ENCODE data around the gene IMMT.

Gene IMMT

DNA sequence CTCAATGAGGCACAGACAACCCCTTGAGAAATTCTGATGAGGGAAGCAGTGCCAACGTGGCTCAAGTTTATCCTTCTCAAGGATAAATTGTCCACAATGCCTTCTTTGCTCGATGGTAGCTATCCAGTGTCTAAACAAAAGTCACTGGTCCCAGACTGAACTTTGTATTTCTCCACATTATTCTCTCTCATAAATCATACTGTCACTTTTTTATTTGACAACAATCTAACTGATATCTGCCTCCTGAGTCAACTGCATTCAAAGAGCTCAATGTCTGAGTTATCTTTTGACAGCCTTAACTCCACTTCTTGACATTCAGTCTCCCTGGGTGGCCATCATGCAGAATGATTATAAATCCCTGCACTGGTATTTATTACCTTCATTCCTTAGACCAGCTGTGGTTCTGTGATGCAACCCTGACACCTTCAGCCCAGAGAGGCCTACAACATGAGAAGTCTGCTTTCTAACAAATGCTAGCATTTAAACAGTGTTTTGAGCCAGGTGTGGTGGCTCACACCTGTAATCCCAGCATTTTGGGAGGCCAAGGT is 38.2 kb downstream of the IMMT start:
- H4K8ac ChIP-seq (ENCODE audit: low read length) = no peak overlapping the region
- peaks cover 24% of the 10 kb centered on the region for H3K79me1 ChIP-seq (replicated peaks; ENCODE audit: low read length, poor library complexity, severe bottlenecking)
- no peak overlapping the region for H3K27ac ChIP-seq (ENCODE audit: low read length, poor library complexity, severe bottlenecking)
- no peaks in the 10 kb centered on the region for H3K27me3 ChIP-seq (ENCODE audit: control insufficient read depth in 1 of 2, insufficient read depth in 1 of 2, low read length in 2 of 2)
- WGBS = 94% methylated on average over 2 of the region's 2 CpGs
- no peak overlapping the region for H3K9ac ChIP-seq (ENCODE audit: low read length)
- no peak overlapping the region for H2AK5ac ChIP-seq (ENCODE audit: low read length, severe bottlenecking)
- H2BK120ac ChIP-seq (ENCODE audit: low read depth, low read length) = no peak overlapping the region
- no peak overlapping the region for H3K23ac ChIP-seq (ENCODE audit: low read length in 2 of 2)
- H2BK12ac ChIP-seq (ENCODE audit: low read length in 2 of 2) = no peak overlapping the region
- H3K4me2 ChIP-seq (ENCODE audit: low read length, poor library complexity, severe bottlenecking) = no peak overlapping the region
- no peak overlapping the region for H4K91ac ChIP-seq (ENCODE audit: low read length)
- no peak overlapping the region for H2BK5ac ChIP-seq (ENCODE audit: low read depth, low read length, poor library complexity, severe bottlenecking)
- no peak overlapping the region for H3K14ac ChIP-seq (ENCODE audit: low read length in 2 of 2)
- no peak overlapping the region for H3K18ac ChIP-seq (ENCODE audit: low read depth in 1 of 2, low read length in 2 of 2)
- H2BK15ac ChIP-seq (ENCODE audit: low read depth, poor library complexity, severe bottlenecking) = no peak overlapping the region
- H3K4ac ChIP-seq (ENCODE audit: low read depth in 1 of 2, low read length in 2 of 2) = no peak overlapping the region
- DNase-seq = no peak
- no peak overlapping the region for H3K4me3 ChIP-seq (ENCODE audit: insufficient read depth in 1 of 2, low read depth in 1 of 2, low read length in 2 of 2)
- H2AFZ ChIP-seq (ENCODE audit: low read depth, low read length) = no peak overlapping the region
- no peaks in the 10 kb centered on the region for H3K9me3 ChIP-seq (ENCODE audit: control insufficient read depth, low read length)
- H3K4me1 ChIP-seq (ENCODE audit: control insufficient read depth, insufficient read depth, low read depth, low read length) = no peaks in the 10 kb centered on the region
- peaks cover 32 to 77% of the 10 kb centered on the region in 2 experiments for H3K36me3 ChIP-seq (ENCODE audit: control insufficient read depth in 1 of 2, insufficient read depth in 2 of 2, low read depth in 1 of 2, low read length in 2 of 2)

GRCh38 chr2:86150502-86150901 is 44.8 kb downstream of the IMMT start:
- H3K4me3 ChIP-seq (ENCODE audit: insufficient read depth in 1 of 2, low read depth in 1 of 2, low read length in 2 of 2) = no peak overlapping the region
- no peak overlapping the region for H2BK15ac ChIP-seq (ENCODE audit: low read depth, poor library complexity, severe bottlenecking)
- peaks cover 33 to 79% of the 10 kb centered on the region in 2 experiments for H3K36me3 ChIP-seq (ENCODE audit: control insufficient read depth in 1 of 2, insufficient read depth in 2 of 2, low read depth in 1 of 2, low read length in 2 of 2)

DNA sequence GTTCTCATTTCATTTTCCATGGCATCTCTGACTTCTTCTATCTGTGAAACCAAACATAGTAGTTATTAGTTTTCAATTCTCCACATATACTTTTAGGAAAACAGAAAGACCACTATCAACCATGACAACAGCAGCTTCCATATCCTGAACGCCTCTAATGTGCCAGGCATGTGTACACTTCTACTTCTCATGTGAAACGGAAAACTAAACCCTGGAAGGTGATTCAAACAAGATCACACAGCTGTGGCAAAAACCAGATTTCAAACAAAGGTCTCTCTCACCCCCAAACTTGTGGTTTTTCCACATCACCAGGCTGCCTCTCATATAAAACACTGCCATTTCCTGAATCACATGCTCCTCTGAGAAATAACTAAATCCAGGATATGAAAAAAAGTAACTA is 47.5 kb downstream of the IMMT start:
- H3K4me2 ChIP-seq (ENCODE audit: low read length, poor library complexity, severe bottlenecking) = no peak overlapping the region
- no peak overlapping the region for H3K14ac ChIP-seq (ENCODE audit: low read length in 2 of 2)
- no peak overlapping the region for H2AK5ac ChIP-seq (ENCODE audit: low read length, severe bottlenecking)
- H3K4ac ChIP-seq (ENCODE audit: low read depth in 1 of 2, low read length in 2 of 2) = no peak overlapping the region
- H3K27ac ChIP-seq (ENCODE audit: low read length, poor library complexity, severe bottlenecking) = peak overlapping the region; percentile 19
- no peak overlapping the region for H4K8ac ChIP-seq (ENCODE audit: low read length)
- no peak overlapping the region for H2BK15ac ChIP-seq (ENCODE audit: low read depth, poor library complexity, severe bottlenecking)
- H3K9ac ChIP-seq (ENCODE audit: low read length) = no peak overlapping the region
- H3K36me3 ChIP-seq (ENCODE audit: control insufficient read depth in 1 of 2, insufficient read depth in 2 of 2, low read depth in 1 of 2, low read length in 2 of 2) = peaks cover 43 to 85% of the 10 kb centered on the region in 2 experiments
- no peak overlapping the region for H2AFZ ChIP-seq (ENCODE audit: low read depth, low read length)
- DNase-seq = no peak
- peaks cover 17% of the 10 kb centered on the region for H3K79me1 ChIP-seq (replicated peaks; ENCODE audit: low read length, poor library complexity, severe bottlenecking)
- H2BK5ac ChIP-seq (ENCODE audit: low read depth, low read length, poor library complexity, severe bottlenecking) = no peak overlapping the region
- H2BK12ac ChIP-seq (ENCODE audit: low read length in 2 of 2) = no peak overlapping the region
- no peak overlapping the region for H4K91ac ChIP-seq (ENCODE audit: low read length)
- no peak overlapping the region for H3K18ac ChIP-seq (ENCODE audit: low read depth in 1 of 2, low read length in 2 of 2)
- H3K9me3 ChIP-seq (ENCODE audit: control insufficient read depth, low read length) = no peaks in the 10 kb centered on the region
- no peak overlapping the region for H3K23ac ChIP-seq (ENCODE audit: low read length in 2 of 2)
- 95% methylated on average over 2 of the region's 2 CpGs for WGBS
- H2BK120ac ChIP-seq (ENCODE audit: low read depth, low read length) = no peak overlapping the region
- no peak overlapping the region for H3K4me3 ChIP-seq (ENCODE audit: insufficient read depth in 1 of 2, low read depth in 1 of 2, low read length in 2 of 2)
- H3K4me1 ChIP-seq (ENCODE audit: control insufficient read depth, insufficient read depth, low read depth, low read length) = no peaks in the 10 kb centered on the region
- H3K27me3 ChIP-seq (ENCODE audit: control insufficient read depth in 1 of 2, insufficient read depth in 1 of 2, low read length in 2 of 2) = no peaks in the 10 kb centered on the region

More at GRCh38 chr2:86150502-86150901, 44.8 kb downstream of the IMMT start:
- Histone ChIP-seq H3K79me1 (replicated peaks; ENCODE audit: low read length, poor library complexity, severe bottlenecking) (peaks cover 19% of the 10 kb centered on the region), H3K9me3 (ENCODE audit: control insufficient read depth, low read length) (no peaks in the 10 kb centered on the region), H3K27ac (ENCODE audit: low read length, poor library complexity, severe bottlenecking) (no peak overlapping the region), H2AK5ac (ENCODE audit: low read length, severe bottlenecking) (no peak overlapping the region), H4K8ac (ENCODE audit: low read length) (no peak overlapping the region), H2BK120ac (ENCODE audit: low read depth, low read length) (no peak overlapping the region), H3K4me1 (ENCODE audit: control insufficient read depth, insufficient read depth, low read depth, low read length) (no peaks in the 10 kb centered on the region), H4K91ac (ENCODE audit: low read length) (no peak overlapping the region), H3K4me2 (ENCODE audit: low read length, poor library complexity, severe bottlenecking) (no peak overlapping the region), H3K4ac (ENCODE audit: low read depth in 1 of 2, low read length in 2 of 2) (no peak overlapping the region), H3K18ac (ENCODE audit: low read depth in 1 of 2, low read length in 2 of 2) (no peak overlapping the region), H2BK12ac (ENCODE audit: low read length in 2 of 2) (no peak overlapping the region), H3K14ac (ENCODE audit: low read length in 2 of 2) (no peak overlapping the region), H3K27me3 (ENCODE audit: control insufficient read depth in 1 of 2, insufficient read depth in 1 of 2, low read length in 2 of 2) (no peaks in the 10 kb centered on the region), H2AFZ (ENCODE audit: low read depth, low read length) (no peak overlapping the region), H3K9ac (ENCODE audit: low read length) (no peak overlapping the region), H2BK5ac (ENCODE audit: low read depth, low read length, poor library complexity, severe bottlenecking) (no peak overlapping the region), H3K23ac (ENCODE audit: low read length in 2 of 2) (no peak overlapping the region)
- no peak for DNase-seq
- 100% methylated on average over 2 of the region's 2 CpGs for WGBS

- WGBS = 95% methylated on average over 13 of the region's 14 CpGs
- no peak overlapping the region for H4K91ac ChIP-seq (ENCODE audit: low read length)
- no peak overlapping the region for H2AK5ac ChIP-seq (ENCODE audit: low read length, severe bottlenecking)
- H3K79me1 ChIP-seq (replicated peaks; ENCODE audit: low read length, poor library complexity, severe bottlenecking) = peaks cover 16% of the 10 kb centered on the region
- no peak overlapping the region for H3K18ac ChIP-seq (ENCODE audit: low read depth in 1 of 2, low read length in 2 of 2)
- H3K4ac ChIP-seq (ENCODE audit: low read depth in 1 of 2, low read length in 2 of 2) = no peak overlapping the region
- H2BK12ac ChIP-seq (ENCODE audit: low read length in 2 of 2) = no peak overlapping the region
- no peak overlapping the region for H2BK15ac ChIP-seq (ENCODE audit: low read depth, poor library complexity, severe bottlenecking)
- H3K9me3 ChIP-seq (ENCODE audit: control insufficient read depth, low read length) = no peaks in the 10 kb centered on the region
- H3K36me3 ChIP-seq (ENCODE audit: control insufficient read depth in 1 of 2, insufficient read depth in 2 of 2, low read depth in 1 of 2, low read length in 2 of 2) = peaks cover 41 to 93% of the 10 kb centered on the region in 2 experiments
- no peak overlapping the region for H3K9ac ChIP-seq (ENCODE audit: low read length)
- H3K4me1 ChIP-seq (ENCODE audit: control insufficient read depth, insufficient read depth, low read depth, low read length) = no peaks in the 10 kb centered on the region
- no peaks in the 10 kb centered on the region for H3K27me3 ChIP-seq (ENCODE audit: control insufficient read depth in 1 of 2, insufficient read depth in 1 of 2, low read length in 2 of 2)
- H3K14ac ChIP-seq (ENCODE audit: low read length in 2 of 2) = no peak overlapping the region
- H2AFZ ChIP-seq (ENCODE audit: low read depth, low read length) = no peak overlapping the region
- H4K8ac ChIP-seq (ENCODE audit: low read length) = no peak overlapping the region
- H2BK120ac ChIP-seq (ENCODE audit: low read depth, low read length) = no peak overlapping the region
- no peak overlapping the region for H3K4me3 ChIP-seq (ENCODE audit: insufficient read depth in 1 of 2, low read depth in 1 of 2, low read length in 2 of 2)
- no peak overlapping the region for H3K4me2 ChIP-seq (ENCODE audit: low read length, poor library complexity, severe bottlenecking)
- H3K27ac ChIP-seq (ENCODE audit: low read length, poor library complexity, severe bottlenecking) = no peak overlapping the region
- DNase-seq = no peak
- no peak overlapping the region for H3K23ac ChIP-seq (ENCODE audit: low read length in 2 of 2)
- H2BK5ac ChIP-seq (ENCODE audit: low read depth, low read length, poor library complexity, severe bottlenecking) = no peak overlapping the region
These were observed 51.2 kb downstream of the IMMT start for GRCh38 chr2:86143926-86144685.
